Right cardiac atrium (tissue), 5 donors: ENCODE data around the gene PI4K2A. TPM values are rescaled to one million over a fixed set of nuclear protein-coding genes. Genes with fewer than 3 reads are reported as not detected.
"Not testable (repeated sequence)": the region's sequence is repeated elsewhere in the genome, so short reads cannot be mapped to it uniquely, and the experiment has no call there.

ENCODE experiments used
- ATAC-seq, 2 donors: fragments of 200-7000 bp; cut with Tn5 transposase; one replicate each; pipeline versions ENCODE4 v1.8.0 to v1.9.1; 2020; ENCODE audit warnings: moderate library complexity in 2 of 2, mild to moderate bottlenecking in 1 of 2
- DNase-seq, 3 donors: peaks; one replicate each; pipeline ENCODE4 v3.0.0-alpha.2; 2020
- H3K27ac ChIP-seq: one replicate; pipeline ENCODE4 v1.5.1; 2013; ENCODE audit warnings: mild to moderate bottlenecking, low read length, control low read depth, moderate library complexity
- H3K27me3 ChIP-seq: one replicate; pipeline ENCODE4 v1.6.1; 2013; ENCODE audit not compliant: control insufficient read depth, insufficient read depth
- H3K4me1 ChIP-seq: one replicate; pipeline ENCODE4 v1.6.1; 2013; ENCODE audit warnings: low read length; ENCODE audit not compliant: control insufficient read depth, insufficient read depth
- H3K4me3 ChIP-seq: one replicate; pipeline ENCODE4 v1.5.1; 2013; ENCODE audit warnings: low read length, control low read depth
- H3K9me3 ChIP-seq: one replicate; pipeline ENCODE4 v1.6.1; 2013; ENCODE audit warnings: low read length; ENCODE audit not compliant: control insufficient read depth
- WGBS: extraction: QIAGEN DNeasy Blood & Tissue Kit; methylation state at CpG from one replicate; pipeline ENCODE4 v1.1.7; 2013; 5-methylcytosine and 5-hydroxymethylcytosine counted together
- intact Hi-C, 4 donors: fragments of 100-400 bp; cut with DNase I; formaldehyde crosslinking; loops; one replicate each; pipeline versions ENCODE4 v1.11.0 to v1.14.0; 2022 to 2023
- polyA plus RNA-seq: library from polyadenylated mRNA; stranded (reverse); fragments of 200-250 nt; gene quantifications from one replicate; pipeline ENCODE4 v1.2.3, GENCODE V29; 2013
- total RNA-seq, 4 donors: library from RNA; stranded (reverse); fragmentation: NEBNext Ultra II Directional; extraction: Animal tissue kit (Norgen Biotek cat#: 25700); gene quantifications; one replicate each; pipeline ENCODE4 v1.2.1, GENCODE V29; 2021
- donor health status: healthy with polysubstance abuse.
- donor health status: DM: no; HTN: yes; CAD: no.
- donor health status: DM: no; HTN: no; CAD: no.
- donor health status: DM: no; HTN: yes; CAD: no; lungs with severe emphysema.
- donor health status: DM: yes; HTN: yes; CAD: no.

Gene PI4K2A
- total and polyA plus RNA-seq, 5 donors: 9.3 to 14.7 (median 12.4) TPM

- Histone ChIP-seq H3K4me1 (no peaks in the 10 kb centered on the region), H3K27ac (no peak overlapping the region), H3K4me3 (no peak overlapping the region), H3K27me3 (no peaks in the 10 kb centered on the region), H3K9me3 (no peaks in the 10 kb centered on the region)
- ATAC-seq (no peak), DNase-seq (no peak)
- 87% methylated on average over 9 of the region's 9 CpGs for WGBS
- intact Hi-C loops: loop anchor here in 3 of 4 donors (5.0 to 10.0 kb wide), 2 partner anchors 57 to 60 kb away; partner anchors contain the start of gene ZFYVE27 (in 2 of the 3)
These were observed 34.8 kb downstream of the PI4K2A start for GRCh38 chr10:97675222-97675621.

- ATAC-seq (peak; percentile 65 to 68), DNase-seq (peak in 1 of 3 donors; percentile 53)
- 91% methylated on average over 2 of the region's 2 CpGs for WGBS
- H3K9me3 ChIP-seq: no peaks in the 10 kb centered on the region
- no peaks in the 10 kb centered on the region for H3K4me1 ChIP-seq
- H3K27ac ChIP-seq: no peak overlapping the region
- intact Hi-C loops: loop anchor here (2.0 to 10.0 kb wide), 3 partner anchors 54 to 58 kb away; partner anchors contain the start of gene ZFYVE27 (in 2 of the 4)
- no peaks in the 10 kb centered on the region for H3K27me3 ChIP-seq
- no peak overlapping the region for H3K4me3 ChIP-seq
These were observed 36.5 kb downstream of the PI4K2A start for GRCh38 chr10:97676770-97677581.

GRCh38 chr10:97679594-97679993, 39.1 kb downstream of the PI4K2A start:
- no peak for DNase-seq
- Histone ChIP-seq H3K9me3 (no peaks in the 10 kb centered on the region), H3K27ac (no peak overlapping the region), H3K27me3 (no peaks in the 10 kb centered on the region), H3K4me1 (peaks cover 9% of the 10 kb centered on the region), H3K4me3 (no peak overlapping the region)
- 92% methylated on average over 16 of the region's 16 CpGs for WGBS
- no peak for ATAC-seq
- intact Hi-C loops: loop anchor here in 3 of 4 donors (5.0 to 10.0 kb wide), 2 partner anchors 53 to 55 kb away; partner anchors contain the start of gene ZFYVE27 (in 2 of the 3)

GRCh38 chr10:97682042-97682441, 41.6 kb downstream of the PI4K2A start:
- no peak overlapping the region for H3K27ac ChIP-seq
- WGBS: 87% methylated on average over 4 of the region's 4 CpGs
- H3K9me3 ChIP-seq: no peaks in the 10 kb centered on the region
- H3K27me3 ChIP-seq: no peaks in the 10 kb centered on the region
- DNase-seq (no peak), ATAC-seq (no peak)
- no peak overlapping the region for H3K4me3 ChIP-seq
- intact Hi-C loops: no loop called here
- peaks cover 14% of the 10 kb centered on the region for H3K4me1 ChIP-seq

GRCh38 chr10:97683556-97684367, 43.3 kb downstream of the PI4K2A start:
- WGBS: 41% methylated on average over 9 of the region's 9 CpGs
- Histone ChIP-seq H3K9me3 (no peaks in the 10 kb centered on the region), H3K4me1 (peaks cover 17% of the 10 kb centered on the region), H3K27ac (peak overlapping the region; percentile 57), H3K27me3 (no peaks in the 10 kb centered on the region), H3K4me3 (peak overlapping the region; percentile 19)
- ATAC-seq (no peak), DNase-seq (peak in 1 of 3 donors; percentile 67)
- intact Hi-C loops: no loop called here

- WGBS: 74% methylated on average over 7 of the region's 7 CpGs
- H3K4me1 ChIP-seq: peaks cover 17% of the 10 kb centered on the region
- H3K9me3 ChIP-seq, DNase-seq, H3K27me3 ChIP-seq, intact Hi-C loops, ATAC-seq: not testable (repeated sequence)
- peak overlapping the region; percentile 19 for H3K4me3 ChIP-seq
- peak overlapping the region; percentile 57 for H3K27ac ChIP-seq
These were observed 43.9 kb downstream of the PI4K2A start for GRCh38 chr10:97684368-97684713.

GRCh38 chr10:97684866-97685394, 44.5 kb downstream of the PI4K2A start:
- H3K9me3 ChIP-seq: no peaks in the 10 kb centered on the region
- intact Hi-C loops: no loop called here
- WGBS: 59% methylated on average over 5 of the region's 5 CpGs
- H3K27me3 ChIP-seq: no peaks in the 10 kb centered on the region
- peaks cover 17% of the 10 kb centered on the region for H3K4me1 ChIP-seq
- DNase-seq (no peak), ATAC-seq (no peak)
- peak overlapping the region; percentile 57 for H3K4me3 ChIP-seq
- no peak overlapping the region for H3K27ac ChIP-seq

GRCh38 chr10:97685395-97685958, 45.0 kb downstream of the PI4K2A start:
- WGBS: 43% methylated on average over 2 of the region's 2 CpGs
- Histone ChIP-seq H3K4me1 (peaks cover 17% of the 10 kb centered on the region), H3K4me3 (peak overlapping the region; percentile 57), H3K27ac (peak overlapping the region; percentile 28), H3K9me3 (no peaks in the 10 kb centered on the region), H3K27me3 (no peaks in the 10 kb centered on the region)
- ATAC-seq: no peak
- peak in 1 of 3 donors; percentile 69 for DNase-seq
- intact Hi-C loops: no loop called here

- peak overlapping the region; percentile 57 for H3K4me3 ChIP-seq
- intact Hi-C loops: no loop called here
- peak overlapping the region; percentile 87 for H3K27ac ChIP-seq
- no peak for DNase-seq
- peaks cover 17% of the 10 kb centered on the region for H3K4me1 ChIP-seq
- no peaks in the 10 kb centered on the region for H3K27me3 ChIP-seq
- 14% methylated on average over 14 of the region's 14 CpGs for WGBS
- ATAC-seq: peak in 1 of 2 donors; percentile 2
- no peaks in the 10 kb centered on the region for H3K9me3 ChIP-seq
These were observed 46.0 kb downstream of the PI4K2A start for GRCh38 chr10:97686301-97686961.
